Cardiac fibroblast (primary cell): Measurements from ENCODE around the gene PDCD1.
A peak's percentile ranks its signal among the peaks of the same experiment; 100 is the strongest.
"Not testable (repeated sequence)": the region's sequence is repeated elsewhere in the genome, so short reads cannot be mapped to it uniquely, and the experiment has no call there.

ENCODE experiments used
- DNase-seq, 2 donors: peaks; one replicate each; pipeline versions ENCODE4 v3.0.0 to v3.0.0-alpha.2; 2010; ENCODE audit warnings: low read depth in 2 of 2
- H3K4me3 ChIP-seq, 2 donors: replicated peaks in 1 of 2; 1 replicate in 1 of 2; 2 replicates in 1 of 2; pipeline ENCODE4 v1.5.1; 2011; ENCODE audit warnings: low read depth in 2 of 2, low read length in 2 of 2, mild to moderate bottlenecking in 2 of 2, moderate library complexity in 1 of 2
- CTCF ChIP-seq: IDR thresholded peaks from one replicate; pipeline ENCODE4 v1.5.1; 2011; ENCODE audit warnings: low read depth, mild to moderate bottlenecking, low read length, inconsistent platforms

PDCD1 gene

DNA sequence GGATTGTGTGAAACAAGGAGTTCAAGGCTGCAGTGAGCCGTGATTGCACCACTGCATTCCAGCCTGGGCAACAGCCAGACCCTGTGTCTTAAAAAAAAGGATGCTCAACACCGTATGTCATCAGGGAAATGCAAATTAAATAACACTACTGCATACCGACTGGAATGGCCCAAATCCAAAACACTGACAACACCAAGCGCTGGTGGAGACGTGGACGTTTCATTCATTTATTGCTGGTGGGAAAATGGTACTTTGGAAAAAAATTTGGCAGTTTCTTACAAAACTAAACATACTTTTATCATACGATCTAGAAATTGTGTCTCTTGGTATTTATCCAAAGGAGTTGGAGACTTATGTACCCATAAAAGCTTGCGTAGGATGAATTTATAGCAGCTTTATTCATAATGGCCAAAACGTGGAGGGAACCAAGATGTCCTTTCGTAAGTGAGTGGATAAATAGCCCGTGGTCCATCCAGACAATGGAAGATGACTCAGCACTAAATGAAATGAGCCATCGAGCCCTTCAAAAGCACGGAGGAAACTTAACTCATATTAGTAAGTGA is 25.5 kb downstream of the PDCD1 start:
- no peak overlapping the region for H3K4me3 ChIP-seq
- peak; percentile 67 to 89 for DNase-seq
- no peak for TF ChIP-seq CTCF

DNA sequence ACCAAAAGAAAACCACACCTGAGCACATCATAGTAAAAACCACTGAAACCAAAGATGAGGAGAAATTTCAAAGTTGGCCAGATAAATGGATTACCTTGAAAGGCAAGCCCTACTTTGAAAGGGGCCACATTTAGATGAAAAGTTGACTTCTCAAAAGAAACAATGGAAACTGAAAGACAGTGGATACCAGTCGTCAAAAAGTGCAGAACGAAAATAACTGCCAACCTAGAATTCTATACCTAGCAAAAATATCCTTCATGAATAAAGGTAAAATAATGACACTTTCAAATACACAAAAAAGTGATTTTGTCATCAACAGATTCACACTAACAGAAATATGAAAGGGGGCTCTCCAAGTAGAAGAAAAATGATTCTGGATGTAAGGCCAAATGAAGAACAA is 31.3 kb downstream of the PDCD1 start:
- no peak for TF ChIP-seq CTCF

DNA sequence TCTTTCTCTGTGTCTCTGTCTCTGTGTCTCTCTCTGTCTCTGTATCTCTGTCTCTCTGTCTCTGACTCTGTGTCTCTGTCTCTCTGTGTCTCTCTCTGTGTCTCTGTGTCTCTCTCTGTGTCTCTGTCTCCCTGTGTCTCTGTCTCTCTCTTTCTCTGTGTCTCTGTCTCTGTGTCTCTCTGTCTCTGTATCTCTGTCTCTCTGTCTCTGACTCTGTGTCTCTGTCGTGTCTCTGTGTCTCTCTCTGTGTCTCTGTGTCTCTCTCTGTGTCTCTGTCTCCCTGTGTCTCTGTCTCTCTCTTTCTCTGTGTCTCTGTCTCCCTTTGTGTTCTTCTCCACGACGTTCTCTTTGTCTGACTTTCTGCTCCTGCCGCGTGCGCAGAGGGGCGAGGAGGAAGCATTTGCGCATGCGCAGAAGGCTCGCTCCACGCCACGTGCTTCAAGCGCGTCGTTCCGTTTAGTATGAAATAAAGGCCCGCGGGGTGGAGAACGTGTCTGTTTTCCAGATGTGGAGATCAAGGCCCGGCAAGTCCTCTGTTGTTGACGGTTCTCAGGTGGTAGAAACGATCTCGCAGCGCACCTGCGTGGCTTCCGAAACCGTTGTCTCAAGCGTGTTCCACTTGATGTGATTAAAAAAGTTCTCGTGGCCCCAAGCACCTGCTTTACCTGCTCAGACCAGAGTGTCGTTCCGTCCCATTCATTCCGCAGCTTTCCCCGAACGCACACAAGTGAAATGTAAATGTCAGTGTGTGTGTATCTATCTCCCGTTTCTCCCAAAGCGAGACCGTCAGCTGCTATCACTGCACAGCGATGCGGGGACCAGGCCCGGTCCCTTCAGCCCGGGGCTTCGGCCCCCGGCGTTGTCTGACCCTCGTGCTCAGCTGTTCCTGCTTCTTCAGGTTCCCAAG is 34.9 kb downstream of the PDCD1 start:
- H3K4me3 ChIP-seq, DNase-seq: not testable (repeated sequence)

More for the DNA sequence above, 31.3 kb downstream of the PDCD1 start:
- DNase-seq = no peak
- H3K4me3 ChIP-seq = no peak overlapping the region

DNA sequence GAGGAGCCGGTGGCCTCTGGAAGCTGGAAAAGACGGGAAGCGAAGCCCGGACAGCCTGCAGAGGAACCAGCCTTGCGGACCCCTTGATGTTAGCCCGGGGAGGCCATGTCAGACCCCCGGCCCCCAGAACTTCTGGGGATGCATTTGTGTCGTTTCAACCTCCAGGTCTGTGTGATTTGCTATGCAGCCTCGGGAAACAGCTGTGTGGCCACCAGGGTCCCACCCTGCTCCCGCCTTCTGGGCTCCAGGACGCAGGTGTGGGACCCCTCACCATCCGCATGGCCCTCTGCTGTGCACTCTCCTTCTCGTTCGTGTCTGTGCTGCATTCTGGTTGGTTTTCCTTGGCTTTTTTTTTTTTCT is 36.5 kb downstream of the PDCD1 start:
- DNase-seq = no peak

DNA sequence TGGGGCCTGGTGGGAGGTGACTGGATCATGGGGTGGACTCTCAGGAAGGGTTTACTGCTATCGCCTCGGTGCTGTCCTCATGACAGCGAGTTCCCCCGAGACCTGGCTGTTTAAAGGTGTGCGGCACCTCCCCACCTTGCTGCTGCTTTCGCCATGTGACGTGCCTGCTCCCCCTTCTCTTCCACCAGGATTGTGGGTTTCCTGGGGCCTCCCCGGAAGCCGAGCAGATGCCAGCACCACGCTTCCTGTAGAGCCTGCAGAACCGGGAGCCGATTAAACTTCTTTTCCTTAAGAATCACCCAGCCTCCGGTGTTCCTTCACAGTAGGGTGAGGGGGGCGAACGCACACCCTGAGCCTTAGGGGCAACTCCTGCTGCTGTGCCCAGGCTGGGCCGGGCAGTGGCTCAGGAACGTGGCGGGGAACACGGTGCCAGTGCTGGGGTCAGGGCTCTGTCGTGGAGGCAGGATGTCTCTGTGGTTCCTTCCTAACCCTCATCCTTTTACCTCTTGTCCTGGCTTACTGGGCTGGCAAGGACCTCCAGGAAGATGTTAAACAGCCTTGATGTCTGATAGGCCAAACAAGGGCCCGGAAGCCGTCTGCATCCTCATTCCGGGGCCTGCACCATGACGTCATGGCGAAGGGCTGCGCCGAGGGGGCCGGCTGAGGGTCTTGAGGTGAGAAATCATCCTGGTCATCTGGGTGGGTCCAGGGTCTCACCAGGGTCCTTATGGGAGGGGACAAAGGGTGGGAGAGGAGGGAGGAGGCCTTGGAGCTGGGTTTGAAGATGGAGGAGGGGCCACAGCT is 37.0 kb downstream of the PDCD1 start:
- no peak overlapping the region for H3K4me3 ChIP-seq

More for the DNA sequence above, 36.5 kb downstream of the PDCD1 start:
- TF ChIP-seq CTCF = no peak
- no peak overlapping the region for H3K4me3 ChIP-seq

GRCh38 chr2:241820625-241821384 is 37.9 kb downstream of the PDCD1 start:
- no peak for DNase-seq
- no peak for TF ChIP-seq CTCF
- no peak overlapping the region for H3K4me3 ChIP-seq

More for the DNA sequence above, 37.0 kb downstream of the PDCD1 start:
- no peak for TF ChIP-seq CTCF
- DNase-seq = no peak

- H3K4me3 ChIP-seq, DNase-seq: not testable (repeated sequence)
These were observed 38.6 kb downstream of the PDCD1 start for GRCh38 chr2:241819947-241820624.
